Fibroblast of mammary gland (primary cell): ENCODE results near the gene KLHDC9.
A peak's percentile ranks its signal among the peaks of the same experiment; 100 is the strongest.

Experiments
- DNase-seq: peaks from one replicate; pipeline ENCODE4 v3.0.0-alpha.2; 2010; ENCODE audit warnings: low read depth
- H3K4me3 ChIP-seq: 2 replicates; pipeline ENCODE4 v1.5.1; 2011; ENCODE audit warnings: low read depth, mild to moderate bottlenecking, low read length, moderate library complexity; ENCODE audit not compliant: control insufficient read depth
- CTCF ChIP-seq: conservative IDR thresholded peaks from 2 replicates; pipeline ENCODE4 v1.5.1; 2011; ENCODE audit warnings: low read depth, low read length, inconsistent platforms; ENCODE audit not compliant: control insufficient read depth, insufficient read depth

Gene KLHDC9

DNA sequence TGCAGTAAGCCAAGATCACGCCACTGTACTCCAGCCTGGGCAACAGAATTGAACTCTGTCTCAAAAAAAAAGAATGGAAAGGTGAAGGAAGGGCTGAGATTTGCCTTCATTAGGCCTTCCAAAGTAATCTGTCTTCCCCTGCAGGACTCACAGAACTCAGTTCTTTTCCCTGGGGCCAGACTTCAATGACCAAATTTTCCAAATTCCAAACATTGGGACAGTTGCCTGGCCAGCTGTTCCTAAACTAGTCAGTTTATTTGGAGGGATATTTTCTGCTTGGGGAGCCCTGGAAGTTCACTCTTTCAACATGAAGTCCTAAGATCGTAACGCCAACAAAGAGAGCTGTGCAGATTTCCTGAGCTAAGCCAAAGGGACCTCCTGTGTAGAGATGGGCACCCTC lies 39.7 kb downstream of the KLHDC9 start:
- TF ChIP-seq CTCF, result no peak
- no peak overlapping the region for H3K4me3 ChIP-seq

GRCh38 chr1:161138431-161138830 lies 40.3 kb downstream of the KLHDC9 start:
- TF ChIP-seq CTCF, result no peak
- no peak overlapping the region for H3K4me3 ChIP-seq
- DNase-seq, result no peak

More for the DNA sequence above, 39.7 kb downstream of the KLHDC9 start:
- DNase-seq, result no peak

GRCh38 chr1:161139766-161140165 lies 41.6 kb downstream of the KLHDC9 start:
- peak; percentile 55 for TF ChIP-seq CTCF
- DNase-seq, result peak; percentile 60

DNA sequence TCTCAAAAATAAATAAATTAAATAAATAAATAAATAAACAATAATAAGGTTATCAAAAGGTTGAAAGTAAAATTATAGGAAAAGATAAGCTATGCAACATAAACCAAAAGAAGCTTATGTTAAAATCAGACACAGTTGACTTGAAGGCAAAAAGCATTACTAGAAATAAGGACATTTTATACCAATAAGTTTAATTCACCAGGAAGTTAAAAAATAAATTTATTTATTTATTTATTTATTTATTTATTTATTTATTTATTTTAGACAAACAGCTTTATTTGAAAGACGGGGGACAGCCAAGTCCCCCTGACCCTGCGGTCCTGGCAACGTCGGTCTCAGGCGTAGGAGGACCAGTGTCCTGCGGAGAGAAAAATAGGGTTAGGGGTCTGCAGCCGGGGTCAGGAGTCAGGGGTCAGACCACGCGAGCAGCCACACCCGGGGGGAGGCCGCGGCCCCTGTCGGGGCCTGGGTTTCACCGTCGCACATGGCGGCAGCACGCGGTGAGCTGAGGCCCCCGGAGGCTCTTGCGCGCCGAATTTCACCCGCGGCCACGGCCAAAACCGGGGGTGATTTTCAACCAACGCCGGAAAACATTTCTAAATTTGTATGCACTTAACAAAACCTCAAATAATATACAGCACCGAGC lies 42.7 kb downstream of the KLHDC9 start:
- no peak for DNase-seq
- no peak overlapping the region for H3K4me3 ChIP-seq
- TF ChIP-seq CTCF, result no peak

More at GRCh38 chr1:161139766-161140165, 41.6 kb downstream of the KLHDC9 start:
- no peak overlapping the region for H3K4me3 ChIP-seq

GRCh38 chr1:161145832-161146231 lies 47.7 kb downstream of the KLHDC9 start:
- H3K4me3 ChIP-seq, result no peak overlapping the region
- no peak for TF ChIP-seq CTCF
- DNase-seq, result no peak
